OCI-LY7 (cell line): ENCODE results near the gene PRDM5. TPM values are rescaled to one million over a fixed set of nuclear protein-coding genes. Genes with fewer than 3 reads are reported as not detected.

ENCODE experiments used
- BruUV-seq: library from RNA; stranded (reverse); fragments of 400-500 nt; replicated peaks from 2 replicates; lab custom pipeline; 2021; lab: Mats Ljungman, UMichigan
- CTCF ChIA-PET: fragments of 300-600 bp; sonication (Branson Sonifier 250); formaldehyde crosslinking; loops from one replicate; lab custom pipeline; 2022; ENCODE audit warnings: antibody characterized with exemption; ENCODE audit not compliant: unreplicated experiment; lab: Charles Lee
- POLR2A ChIA-PET: fragments of 300-600 bp; sonication (Branson Sonifier 250); formaldehyde crosslinking; loops from one replicate; lab custom pipeline; 2022; ENCODE audit warnings: antibody characterized with exemption; lab: Charles Lee
- DNase-seq: peaks from one replicate; pipeline ENCODE4 v3.0.0-alpha.2; 2015; ENCODE audit warnings: low spot score
- H2AFZ ChIP-seq: fragments of 200-600 bp; sonication (generic), shearing (Covaris generic); 2 replicates; pipeline ENCODE4 v1.6.1; 2014; ENCODE audit warnings: mild to moderate bottlenecking, antibody characterized with exemption, low read length, moderate library complexity
- H3K27ac ChIP-seq: fragments of 200-600 bp; sonication (generic); 2 replicates; pipeline ENCODE4 v1.5.1; 2014; ENCODE audit warnings: mixed run types, low read depth, mild to moderate bottlenecking, moderate library complexity, low read length, inconsistent platforms; ENCODE audit not compliant: poor library complexity, severe bottlenecking
- H3K36me3 ChIP-seq: fragments of 200-600 bp; sonication (generic); 2 replicates; pipeline ENCODE4 v1.6.1; 2014; ENCODE audit warnings: mild to moderate bottlenecking, antibody characterized with exemption, low read length, moderate library complexity, mixed read lengths; ENCODE audit not compliant: insufficient read depth
- H3K4me1 ChIP-seq: fragments of 200-600 bp; sonication (generic); 2 replicates; pipeline ENCODE4 v1.5.1; 2014; ENCODE audit warnings: mild to moderate bottlenecking, low read length; ENCODE audit not compliant: insufficient read depth, poor library complexity, severe bottlenecking
- H3K4me2 ChIP-seq: fragments of 200-600 bp; sonication (generic); 2 replicates; pipeline ENCODE4 v1.6.1; 2014; ENCODE audit warnings: mild to moderate bottlenecking, low read length
- H3K4me3 ChIP-seq: fragments of 200-600 bp; sonication (generic); 2 replicates; pipeline ENCODE4 v1.5.1; 2014; ENCODE audit warnings: mild to moderate bottlenecking, low read depth, low read length; ENCODE audit not compliant: poor library complexity, severe bottlenecking
- H3K79me2 ChIP-seq: fragments of 200-600 bp; sonication (generic); 2 replicates; pipeline ENCODE4 v1.6.1; 2016; ENCODE audit warnings: low read depth, mild to moderate bottlenecking, low read length, moderate library complexity, mixed read lengths; ENCODE audit not compliant: insufficient read depth
- H3K9me2 ChIP-seq: fragments of 200-600 bp; sonication (generic); 2 replicates; pipeline ENCODE4 v1.6.1; 2016; ENCODE audit warnings: mild to moderate bottlenecking, low read length, mixed read lengths; ENCODE audit not compliant: insufficient read depth
- H3K9me3 ChIP-seq: fragments of 200-600 bp; sonication (generic); 2 replicates; pipeline ENCODE4 v1.6.1; 2014; ENCODE audit warnings: mild to moderate bottlenecking, mixed run types, low read length, mixed read lengths
- H4K20me1 ChIP-seq: fragments of 200-600 bp; sonication (generic); 2 replicates; pipeline ENCODE4 v1.6.1; 2014; ENCODE audit warnings: mild to moderate bottlenecking, antibody characterized with exemption, low read length, moderate library complexity, mixed read lengths; ENCODE audit not compliant: insufficient read depth
- CTCF ChIP-seq: fragments of 200-600 bp; sonication (generic); conservative IDR thresholded peaks from 2 replicates; pipeline ENCODE4 v1.5.1; 2014; ENCODE audit warnings: mild to moderate bottlenecking, antibody characterized with exemption, low read length, moderate library complexity, mixed read lengths
- EZH2phosphoT487 ChIP-seq: fragments of 200-600 bp; sonication (generic); IDR thresholded peaks from 2 replicates; pipeline ENCODE4 v1.6.1; 2018; ENCODE audit warnings: low read depth, borderline replicate concordance, mild to moderate bottlenecking, mixed run types, antibody characterized with exemption, low read length, moderate library complexity, mixed read lengths
- intact Hi-C: fragments of 100-400 bp; cut with micrococcal nuclease; formaldehyde crosslinking; loops from one replicate; pipeline ENCODE4 v1.10.0; 2022; ENCODE audit not compliant: unreplicated experiment
- total RNA-seq, 2 experiments: library from RNA; depleted of rRNA in 1 of 2; stranded (reverse); fragments of >200 nt in 1 of 2; shearing (Covaris generic) in 1 of 2; gene quantifications; 2 replicates each; pipeline ENCODE4 v1.2.3, GENCODE V29; 2014 to 2022

Gene PRDM5
- total RNA-seq, 2 experiments from 2014 or later: 0.22 to 0.76 TPM

GRCh38 chr4:120838784-120839183, 83.7 kb downstream of the PRDM5 start:
- intact Hi-C loops: no loop called here
- Histone ChIP-seq H3K36me3 (no peaks in the 10 kb centered on the region; the same call in 1 of the 2 replicates), H3K4me2 (no peak overlapping the region), H3K4me3 (no peak overlapping the region), H2AFZ (no peak overlapping the region), H3K27ac (no peak overlapping the region), H3K9me3 (peaks cover 14% of the 10 kb centered on the region; the same call in 1 of the 2 replicates), H3K9me2 (no peaks in the 10 kb centered on the region), H3K79me2 (no peaks in the 10 kb centered on the region), H4K20me1 (no peaks in the 10 kb centered on the region), H3K4me1 (no peaks in the 10 kb centered on the region)
- no peak for TF ChIP-seq EZH2phosphoT487
- no peak for TF ChIP-seq CTCF
- POLR2A ChIA-PET: interaction anchor here (0.5 to 2.1 kb wide), 13 partner anchors 9 to 362 kb away, joined by 3 to 12 read pairs (median 3); no protein-coding TSS in a partner anchor
- no peak for DNase-seq
- BruUV-seq: no TSS peak
- CTCF ChIA-PET: no interaction called here

GRCh38 chr4:120837656-120838055, 84.9 kb downstream of the PRDM5 start:
- DNase-seq: no peak
- Histone ChIP-seq H4K20me1 (no peaks in the 10 kb centered on the region), H3K9me2 (no peaks in the 10 kb centered on the region), H3K4me3 (no peak overlapping the region), H3K36me3 (no peaks in the 10 kb centered on the region; the same call in 1 of the 2 replicates), H3K27ac (no peak overlapping the region), H3K79me2 (no peaks in the 10 kb centered on the region), H3K4me1 (no peaks in the 10 kb centered on the region), H3K9me3 (peaks cover 17% of the 10 kb centered on the region; the same call in 1 of the 2 replicates), H2AFZ (no peak overlapping the region), H3K4me2 (no peak overlapping the region)
- CTCF ChIA-PET: no interaction called here
- BruUV-seq: no TSS peak
- TF ChIP-seq CTCF (no peak), EZH2phosphoT487 (no peak)
- intact Hi-C loops: no loop called here
- POLR2A ChIA-PET: interaction anchor here (0.5 to 2.1 kb wide), 7 partner anchors 10 to 182 kb away, joined by 3 to 12 read pairs (median 3); no protein-coding TSS in a partner anchor

- Histone ChIP-seq H3K27ac (no peak overlapping the region), H3K9me2 (no peaks in the 10 kb centered on the region), H3K79me2 (no peaks in the 10 kb centered on the region), H3K4me2 (no peak overlapping the region), H3K9me3 (peaks cover 17% of the 10 kb centered on the region; the same call in 1 of the 2 replicates), H3K4me3 (no peak overlapping the region), H2AFZ (no peak overlapping the region), H3K36me3 (no peaks in the 10 kb centered on the region; the same call in 1 of the 2 replicates), H4K20me1 (no peaks in the 10 kb centered on the region), H3K4me1 (no peaks in the 10 kb centered on the region)
- ChIA-PET POLR2A (interaction anchor here (0.6 to 1.0 kb wide), 3 partner anchors 9 to 10 kb away, joined by 3 read pairs; no protein-coding TSS in a partner anchor), CTCF (no interaction called here)
- intact Hi-C loops: no loop called here
- DNase-seq: no peak
- BruUV-seq: no TSS peak
- TF ChIP-seq CTCF: no peak
- no peak for TF ChIP-seq EZH2phosphoT487
These were observed 87.2 kb downstream of the PRDM5 start for GRCh38 chr4:120835342-120835741.
